A172 (cell line): ENCODE data around the gene SAP30BP. TPM values are rescaled to one million over a fixed set of nuclear protein-coding genes. Genes with fewer than 3 reads are reported as not detected.

Source experiments
- DNase-seq: peaks from one replicate; pipeline ENCODE4 v3.0.0-alpha.2; 2015; ENCODE audit warnings: low spot score
- total RNA-seq: library from RNA; depleted of rRNA; stranded (reverse); fragments of >200 nt; shearing (Covaris generic); gene quantifications from 2 replicates; pipeline ENCODE4 v1.2.3, GENCODE V29; 2014; rRNA removed

SAP30BP gene
- total RNA-seq: 124 and 169 TPM in 2 replicates

DNA sequence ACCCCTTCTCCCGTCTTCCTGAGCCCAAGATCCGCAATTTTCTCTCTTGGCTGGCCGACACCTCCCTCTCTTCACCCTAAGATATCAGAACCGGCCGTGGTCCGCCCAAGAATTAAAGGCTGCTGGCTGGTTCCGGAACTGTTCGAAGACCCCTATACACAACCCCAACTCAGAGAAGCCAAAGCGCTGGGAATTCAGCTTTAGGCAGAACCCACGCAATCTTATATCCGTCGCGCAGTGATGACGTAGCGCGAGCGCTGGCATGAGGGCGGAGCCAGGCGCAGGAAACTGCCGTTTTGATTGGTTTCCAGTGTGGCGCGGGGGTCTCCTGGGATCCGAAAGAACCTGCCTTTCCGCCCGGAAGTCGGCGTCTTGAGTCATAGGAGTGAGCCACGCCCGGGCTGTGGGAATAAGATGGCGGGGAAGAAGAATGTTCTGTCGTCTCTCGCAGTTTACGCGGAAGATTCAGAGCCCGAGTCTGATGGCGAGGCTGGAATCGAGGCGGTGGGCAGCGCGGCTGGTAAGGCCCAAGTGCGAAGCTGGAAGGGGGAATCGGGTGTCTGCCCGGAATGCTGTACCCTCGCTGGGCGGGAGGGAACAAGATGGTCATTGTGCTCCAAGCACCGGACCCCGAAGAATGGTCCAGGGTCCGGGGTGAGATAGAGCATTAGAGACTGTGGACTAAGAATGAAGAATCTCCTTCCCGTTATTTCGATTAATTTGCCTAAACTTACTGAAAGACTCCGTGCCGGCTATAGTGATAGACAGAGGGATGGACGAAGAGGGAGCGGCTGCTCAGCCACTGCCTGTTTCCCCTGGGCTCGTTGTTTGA is at the start of gene SAP30BP, which contains the start of gene RECQL5:
Gene SAP30BP (plus strand): TSS at position 380 of the 832 bp plus-strand sequence. CDS start 35 bp downstream, at position 415.
Gene RECQL5 (minus strand): TSS at position 196 of the 832 bp plus-strand sequence. CDS start 597 bp downstream, outside the sequence.
- DNase-seq: peak; percentile 97

DNA sequence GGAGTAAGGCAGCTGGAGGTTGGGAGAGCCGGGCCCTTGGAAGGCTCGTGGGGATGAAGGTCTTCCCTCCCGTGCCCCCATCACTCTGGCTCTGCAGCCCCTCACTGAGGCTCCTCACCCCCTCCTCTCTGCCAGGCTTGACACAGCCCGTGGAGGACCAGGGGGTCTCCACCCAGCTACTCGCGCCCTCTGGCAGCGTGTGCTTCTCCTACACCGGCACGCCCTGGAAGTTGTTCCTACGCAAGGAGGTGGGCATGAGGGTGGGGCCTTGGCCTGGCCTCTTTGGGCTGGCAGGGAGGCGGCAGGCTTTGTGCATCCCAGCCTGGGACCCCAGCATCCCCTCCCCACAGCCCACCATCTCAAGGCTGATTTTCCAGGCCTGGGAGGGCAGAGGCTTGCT is 49.5 kb upstream of the SAP30BP start:
- DNase-seq: no peak

DNA sequence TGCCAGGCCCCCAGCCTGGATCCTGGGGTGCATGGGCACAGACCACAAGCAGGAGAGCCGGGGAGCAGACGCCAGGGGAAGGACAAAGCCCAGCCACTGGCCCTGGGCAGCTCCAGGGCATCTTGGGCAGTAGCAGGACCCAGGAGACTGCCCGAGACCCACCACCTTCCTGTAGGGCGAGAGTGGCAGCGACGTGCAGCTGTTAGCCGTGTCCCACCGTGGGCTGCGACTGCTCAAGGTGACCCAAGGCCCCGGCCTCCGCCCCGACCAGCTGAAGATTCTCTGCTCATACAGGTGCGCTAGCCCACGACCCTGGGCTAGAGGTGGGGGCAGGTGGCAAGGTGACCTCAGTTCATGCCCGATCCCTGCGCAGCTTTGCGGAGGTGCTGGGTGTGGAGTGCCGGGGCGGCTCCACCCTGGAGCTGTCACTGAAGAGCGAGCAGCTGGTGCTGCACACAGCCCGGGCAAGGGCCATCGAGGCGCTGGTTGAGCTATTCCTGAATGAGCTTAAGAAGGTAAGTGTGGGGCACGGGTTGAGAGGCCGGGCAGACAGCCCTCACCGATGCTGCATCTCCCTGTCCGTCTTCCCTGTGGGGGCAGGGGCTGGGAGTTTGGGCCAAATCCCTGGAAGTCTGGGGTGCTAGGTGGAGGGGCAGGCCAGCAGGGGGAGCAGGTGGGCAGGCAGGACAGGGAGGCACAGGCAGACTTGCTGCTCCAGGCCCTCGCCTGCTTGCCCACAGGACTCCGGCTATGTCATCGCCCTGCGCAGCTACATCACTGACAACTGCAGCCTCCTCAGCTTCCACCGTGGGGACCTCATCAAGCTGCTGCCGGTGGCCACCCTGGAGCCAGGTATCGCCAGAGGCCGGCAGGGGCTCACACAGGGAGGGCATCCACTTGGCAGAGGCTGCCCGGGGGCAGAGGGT is 47.4 kb upstream of the SAP30BP start:
- DNase-seq: peak; percentile 27

DNA sequence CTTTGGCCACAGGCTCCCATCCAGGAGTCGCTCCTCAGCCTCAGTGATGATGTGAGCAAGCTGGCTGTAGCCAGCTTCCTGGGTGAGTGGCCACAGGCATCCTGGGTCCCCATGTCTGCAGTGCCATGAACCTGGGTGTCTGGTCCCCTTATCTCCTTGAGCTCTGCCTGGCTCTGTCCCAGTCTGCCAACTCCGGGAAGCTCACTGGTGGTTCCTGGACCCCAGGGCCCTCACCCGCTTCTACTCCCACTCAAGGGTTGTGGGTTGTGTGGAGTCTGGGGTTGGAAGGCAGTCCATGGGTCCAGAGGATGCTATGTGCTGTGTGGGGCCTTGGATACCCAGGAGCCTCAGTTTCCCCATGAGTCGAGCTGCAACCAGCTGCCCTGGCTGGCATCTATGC is 45.6 kb upstream of the SAP30BP start:
- no peak for DNase-seq

DNA sequence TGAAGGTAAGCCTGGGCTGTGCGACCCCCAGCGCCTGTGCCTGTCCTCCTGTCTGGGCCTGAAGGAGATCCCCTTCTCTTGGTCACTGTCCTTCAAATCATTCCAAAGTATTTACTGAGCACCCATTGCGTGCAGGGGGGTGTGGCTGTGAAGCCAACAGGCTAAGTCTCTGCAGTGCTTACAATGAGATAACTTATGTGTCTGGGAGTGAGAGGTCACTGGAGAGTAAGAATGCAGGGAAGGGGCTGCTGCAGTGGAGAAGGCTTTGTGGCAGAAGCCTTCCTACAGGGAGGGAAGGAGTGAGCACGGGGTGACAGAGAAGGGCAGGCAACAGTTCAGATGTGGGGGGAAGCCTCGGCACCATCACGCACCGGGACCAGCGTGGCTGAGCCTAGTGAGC is 45.1 kb upstream of the SAP30BP start:
- no peak for DNase-seq

DNA sequence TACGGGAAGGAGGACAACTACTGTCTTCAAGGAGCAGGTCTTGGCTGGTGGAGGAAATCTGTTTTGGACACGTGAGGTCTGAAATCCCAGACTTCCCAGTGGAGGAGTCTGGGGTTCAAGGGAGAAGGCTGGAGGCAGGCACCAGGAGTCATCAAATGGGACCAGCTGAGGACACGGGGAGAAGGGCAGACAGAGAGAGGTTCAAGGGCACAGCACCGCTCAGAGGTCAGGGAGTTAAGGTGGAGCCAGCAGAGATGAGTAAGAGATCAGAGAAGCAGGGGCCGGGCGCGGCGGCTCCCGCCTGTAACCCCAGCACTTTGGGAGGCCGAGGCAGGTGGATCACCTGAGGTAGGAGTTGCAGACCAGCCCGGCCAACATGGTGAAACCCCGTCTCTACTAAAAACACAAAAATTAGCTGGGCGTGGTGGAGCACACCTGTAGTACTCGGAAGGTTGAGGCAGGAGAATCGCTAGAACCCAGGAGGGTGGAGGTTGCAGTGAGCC is 44.3 kb upstream of the SAP30BP start:
- DNase-seq: no peak

DNA sequence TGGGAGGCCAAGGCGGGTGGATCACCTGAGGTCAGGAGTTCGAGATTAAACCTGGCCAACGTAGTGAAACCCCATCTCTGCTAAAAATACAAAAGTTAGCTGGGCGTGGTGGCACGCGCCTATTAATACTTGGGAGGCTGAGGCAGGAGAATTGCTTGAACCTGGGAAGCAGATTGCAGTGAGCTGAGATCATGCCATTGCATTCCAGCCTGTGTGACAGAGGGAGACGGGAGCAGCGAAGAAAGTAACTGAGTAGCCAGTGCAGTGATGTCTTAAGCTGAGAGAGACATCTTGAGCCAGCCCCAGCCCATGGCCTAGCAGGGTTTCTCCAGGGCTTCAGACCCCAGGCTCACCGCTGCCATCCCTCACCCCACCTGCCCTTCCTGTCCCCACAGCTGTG is 43.8 kb upstream of the SAP30BP start:
- DNase-seq: peak; percentile 23

DNA sequence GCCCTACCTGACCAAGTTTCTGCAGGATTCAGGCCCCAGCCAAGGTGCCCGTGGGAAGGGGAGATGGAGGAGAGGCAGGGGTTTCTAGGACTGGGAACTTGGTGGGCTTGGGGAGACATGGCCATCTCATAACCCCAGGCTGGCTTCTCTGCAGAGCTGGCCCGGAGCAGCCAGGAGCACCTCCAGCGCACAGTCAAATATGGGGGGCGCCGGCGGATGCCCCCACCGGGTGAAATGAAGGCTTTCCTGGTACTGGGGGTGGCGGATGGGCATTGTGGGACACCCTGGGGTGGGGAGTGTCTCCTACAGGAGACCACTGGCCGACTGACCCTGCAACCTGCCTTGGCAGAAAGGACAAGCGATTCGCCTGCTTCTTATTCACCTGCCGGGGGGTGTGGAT is 43.1 kb upstream of the SAP30BP start:
- no peak for DNase-seq

DNA sequence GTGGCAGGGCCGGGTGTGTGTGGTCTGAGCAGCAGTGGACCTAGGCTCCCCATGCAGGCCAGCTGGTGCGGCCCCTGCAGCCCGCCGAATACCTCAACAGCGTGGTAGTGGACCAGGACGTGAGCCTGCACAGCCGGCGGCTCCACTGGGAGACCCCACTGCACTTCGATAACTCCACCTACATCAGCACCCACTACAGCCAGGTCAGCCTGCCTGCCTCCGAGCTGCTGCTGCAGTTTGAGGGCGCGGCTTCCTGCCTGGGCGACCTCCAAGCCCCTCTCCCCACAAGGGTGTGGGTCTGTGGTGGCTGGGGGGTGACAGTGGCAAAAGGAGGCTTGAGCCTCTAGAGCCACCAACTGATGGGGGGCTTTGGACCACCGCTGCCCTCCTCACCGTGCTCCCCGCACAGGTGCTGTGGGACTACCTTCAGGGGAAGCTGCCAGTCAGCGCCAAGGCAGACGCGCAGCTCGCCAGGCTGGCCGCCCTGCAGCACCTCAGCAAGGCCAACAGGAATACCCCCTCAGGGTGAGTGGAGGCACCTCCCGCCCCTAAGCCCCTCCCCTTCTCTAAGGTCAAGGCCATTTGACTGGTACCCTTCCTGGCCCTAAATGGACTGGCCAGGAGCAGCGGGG is 42.3 kb upstream of the SAP30BP start:
- no peak for DNase-seq

DNA sequence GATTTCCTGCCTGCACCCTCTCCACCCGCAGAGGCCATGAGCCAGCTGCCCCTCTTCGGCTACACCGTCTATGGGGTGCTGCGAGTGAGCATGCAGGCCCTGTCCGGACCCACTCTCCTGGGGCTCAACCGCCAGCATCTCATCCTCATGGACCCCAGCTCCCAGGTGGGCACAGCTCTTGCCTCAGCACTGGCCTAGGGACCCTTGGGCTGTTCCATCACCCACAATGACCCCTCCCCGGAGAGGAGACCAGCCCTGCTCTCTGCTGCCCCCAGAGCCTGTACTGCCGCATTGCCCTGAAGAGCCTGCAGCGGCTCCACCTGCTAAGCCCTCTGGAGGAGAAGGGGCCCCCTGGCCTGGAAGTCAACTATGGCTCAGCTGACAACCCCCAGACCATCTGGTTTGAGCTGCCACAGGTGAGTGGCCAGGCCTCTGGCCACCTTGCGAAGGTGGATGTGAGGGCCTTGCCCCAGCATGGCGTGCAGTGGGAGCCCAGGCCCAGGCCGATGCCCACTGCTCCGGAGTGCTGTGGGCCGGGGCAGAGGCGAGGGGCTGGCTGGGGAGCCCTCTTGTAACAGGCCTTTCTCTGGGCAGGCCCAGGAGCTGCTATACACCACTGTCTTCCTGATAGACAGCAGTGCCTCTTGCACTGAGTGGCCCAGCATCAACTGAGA is 41.2 kb upstream of the SAP30BP start:
- peak; percentile 18 for DNase-seq

DNA sequence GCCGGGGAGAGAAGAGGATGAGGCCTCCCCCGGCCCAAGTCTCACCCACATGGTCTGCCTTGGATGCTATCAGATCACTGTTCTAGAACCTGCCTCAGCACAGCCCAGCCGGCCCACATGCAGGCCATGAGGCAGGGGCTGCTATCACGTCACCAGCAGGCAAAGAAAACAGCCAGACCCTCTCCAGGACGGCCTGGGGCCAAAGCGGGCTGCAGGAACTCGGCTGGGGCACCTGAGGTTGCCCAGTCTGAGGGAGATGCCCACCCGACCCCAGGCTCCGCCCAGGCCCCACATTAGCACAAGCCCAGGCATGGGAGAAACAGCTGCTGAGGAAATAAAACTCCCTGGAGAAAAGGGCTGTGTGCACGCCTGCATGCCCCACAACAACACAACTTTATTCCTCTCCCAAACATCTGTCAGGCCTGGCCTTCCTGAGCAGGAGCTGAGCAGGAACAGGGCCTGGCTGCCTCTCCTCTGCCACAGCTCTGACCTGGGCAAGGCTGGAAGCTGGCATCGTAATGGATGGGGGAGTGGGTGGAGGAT is 40.6 kb upstream of the SAP30BP start:
- no peak for DNase-seq

DNA sequence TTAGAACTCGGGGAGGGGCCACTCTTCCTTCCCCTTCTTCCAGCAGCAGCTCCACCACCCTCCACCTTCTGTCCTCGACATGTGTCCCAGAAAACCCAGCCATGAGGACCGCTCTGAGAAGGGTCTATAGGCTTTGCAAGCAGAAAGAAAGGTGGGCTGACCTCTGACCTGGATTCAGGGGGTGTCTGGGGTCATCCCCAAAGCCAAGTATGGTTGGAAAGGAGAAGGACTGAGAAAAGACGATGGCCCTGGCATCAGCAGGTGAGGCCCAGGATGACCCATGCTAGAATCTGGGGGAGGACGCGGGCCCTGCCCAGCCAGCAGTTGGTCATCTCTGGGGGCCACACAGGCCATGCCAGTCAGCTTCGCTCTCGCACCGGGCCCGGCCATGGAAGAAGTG is 40.0 kb upstream of the SAP30BP start:
- DNase-seq: no peak

DNA sequence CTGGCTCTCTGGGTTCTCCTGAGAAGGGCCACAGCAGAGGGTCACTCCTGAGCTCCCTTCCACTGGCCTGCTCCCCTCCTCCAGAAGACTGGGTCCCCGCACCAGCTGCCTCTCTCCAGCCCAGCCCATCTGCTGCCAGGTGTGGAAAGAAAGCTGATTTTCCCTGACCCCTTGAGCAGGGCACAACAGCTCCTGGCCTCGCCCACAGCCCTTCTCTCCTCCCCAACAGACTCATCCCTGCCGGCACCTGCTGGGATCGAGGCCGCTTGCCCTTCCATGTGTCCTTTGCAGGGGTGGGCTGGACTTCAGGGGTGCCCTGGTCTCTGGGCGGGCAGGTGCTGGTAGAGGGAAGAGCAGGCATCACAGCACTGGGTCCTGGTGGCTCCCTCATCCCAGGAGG is 38.7 kb upstream of the SAP30BP start:
- no peak for DNase-seq

DNA sequence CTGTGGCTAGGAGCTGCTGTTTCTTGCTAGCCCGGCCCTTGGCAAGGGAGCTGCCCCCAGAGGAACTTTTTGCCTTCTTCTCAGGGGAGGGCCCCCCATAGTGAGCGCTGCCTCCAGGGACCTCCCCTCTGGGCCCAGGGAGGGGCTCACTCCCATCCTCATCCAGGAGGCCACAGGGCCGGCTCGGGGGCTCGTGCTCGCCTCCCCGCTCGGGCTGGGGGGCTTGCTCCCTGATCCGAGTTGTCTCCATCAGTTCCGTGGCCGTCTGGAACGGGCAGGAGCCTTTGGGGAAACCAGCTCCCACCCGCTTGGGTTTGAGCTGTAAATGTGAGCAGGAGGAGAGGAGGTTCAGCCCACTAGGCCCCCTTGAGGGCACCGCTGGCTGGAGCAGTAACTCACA is 38.0 kb upstream of the SAP30BP start:
- DNase-seq: no peak

DNA sequence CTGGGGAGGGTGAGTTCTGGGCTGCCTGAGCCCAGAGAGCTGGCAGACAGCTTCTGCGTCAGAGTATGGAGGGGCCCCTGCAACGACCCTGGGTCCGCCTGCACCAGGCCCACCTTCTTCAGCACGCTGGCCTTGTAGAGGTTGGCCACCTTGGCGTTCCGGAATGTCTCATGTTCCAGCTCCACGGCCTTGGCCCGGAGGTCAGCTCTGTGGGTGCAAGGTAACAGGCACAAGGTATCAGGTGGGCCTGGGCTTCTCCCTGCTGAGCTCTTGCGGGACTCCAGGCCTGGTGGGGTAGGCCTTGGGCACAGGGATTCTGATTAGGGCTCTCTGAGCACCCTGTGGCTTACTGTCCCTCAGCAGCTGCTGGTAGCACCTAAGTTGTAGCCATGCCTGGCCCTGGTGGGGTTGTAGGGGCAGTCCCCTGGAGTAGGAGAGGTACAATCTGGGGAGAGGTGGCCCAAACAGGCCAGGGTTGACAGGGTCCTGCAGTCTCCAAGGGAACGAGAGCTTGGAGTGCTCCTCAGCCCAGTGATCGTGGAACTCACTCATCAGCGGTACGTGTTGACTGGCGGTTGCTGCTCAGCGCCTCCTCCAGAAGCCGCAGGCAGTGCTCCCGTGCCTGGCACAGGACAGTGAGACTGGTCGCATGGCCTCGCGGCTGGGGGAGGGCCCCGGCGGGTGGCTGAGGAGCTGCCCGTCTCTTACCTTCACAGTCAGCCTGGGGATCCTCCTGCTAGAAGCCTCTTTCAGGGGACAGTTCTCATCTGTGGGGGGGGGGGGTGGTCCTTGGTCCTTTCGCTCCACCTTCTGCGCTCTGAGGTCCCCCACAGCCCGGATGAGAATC is 36.8 kb upstream of the SAP30BP start:
- no peak for DNase-seq

DNA sequence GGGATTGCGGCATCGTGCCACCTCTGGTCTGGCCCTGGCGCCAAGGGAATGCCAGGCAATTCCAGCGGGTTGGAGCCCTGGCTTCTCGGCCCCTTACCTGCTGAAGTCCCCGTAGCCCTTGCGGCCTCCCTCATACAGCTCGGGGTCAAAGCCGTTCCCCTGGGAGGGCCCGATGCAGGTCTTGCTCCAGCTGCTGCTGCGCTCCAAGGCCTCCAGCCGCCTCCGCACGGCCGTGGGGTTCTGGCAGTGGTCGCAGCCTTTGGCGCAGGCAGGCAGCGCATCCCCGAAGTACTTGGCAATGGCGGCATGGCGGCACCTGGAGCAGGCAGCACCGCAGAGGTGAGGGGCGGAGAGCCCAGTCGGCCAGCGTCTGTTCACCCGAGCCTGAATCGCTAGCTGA is 35.8 kb upstream of the SAP30BP start:
- DNase-seq: no peak

DNA sequence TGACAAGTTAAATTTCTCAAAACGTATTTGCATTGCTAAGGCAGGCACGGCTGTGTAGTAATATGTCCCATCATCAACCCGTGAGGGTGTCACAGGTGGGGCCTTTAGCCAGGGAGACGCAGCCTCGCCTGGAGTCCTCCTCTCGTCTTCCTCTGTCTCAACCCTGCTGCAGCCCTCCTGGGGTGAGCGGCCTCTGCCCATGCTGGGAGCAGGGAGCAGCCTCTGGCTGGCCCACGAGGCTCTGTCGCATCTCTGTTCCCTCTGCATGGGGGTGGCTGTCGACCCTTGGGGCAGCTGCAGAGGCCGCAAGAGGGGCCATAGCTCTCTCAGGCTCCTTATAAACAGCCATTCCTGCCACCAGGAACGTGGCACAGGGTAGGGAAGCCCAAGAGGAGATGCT is 34.7 kb upstream of the SAP30BP start:
- no peak for DNase-seq

DNA sequence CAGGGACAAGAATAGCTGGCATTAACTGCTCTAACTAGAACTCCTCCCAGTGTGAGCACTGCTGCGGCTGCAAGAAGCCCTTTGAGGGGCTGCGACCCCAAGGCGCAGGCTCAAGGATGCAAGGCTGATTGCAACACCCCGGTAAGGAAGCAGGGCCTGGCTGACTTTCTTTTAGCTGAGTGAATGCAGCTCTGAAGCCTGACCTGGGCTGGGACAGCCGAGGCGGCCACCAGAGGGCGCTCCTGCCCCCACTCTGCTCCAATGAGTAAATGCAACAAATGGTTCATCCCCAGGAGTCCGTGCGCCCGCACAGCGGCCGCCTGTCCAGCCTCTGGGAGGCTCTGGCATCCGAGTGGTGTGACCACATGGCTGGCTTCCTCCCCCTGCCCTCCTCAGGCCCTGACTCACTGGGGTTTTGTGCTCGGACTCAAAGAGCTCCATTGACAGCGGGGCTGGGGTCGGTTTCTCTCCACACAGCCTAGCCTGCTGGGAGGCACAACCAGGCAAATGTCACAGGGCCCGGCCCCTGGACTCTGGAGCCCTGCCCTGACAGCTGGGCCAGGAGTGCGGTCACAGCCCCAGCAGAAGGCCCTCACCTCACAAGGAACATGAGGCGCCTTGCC is 34.2 kb upstream of the SAP30BP start, which contains the start of gene SMIM5:
Gene SMIM5 (plus strand): TSS at position 572 of the 623 bp plus-strand sequence. CDS start 6,768 bp downstream, outside the sequence.
- DNase-seq: peak; percentile 81
